SJSA1 (cell line): Measurements from ENCODE around the gene AP1G2. TPM values are rescaled to one million over a fixed set of nuclear protein-coding genes. Genes with fewer than 3 reads are reported as not detected.

Source experiments
- DNase-seq, 2 experiments: peaks; one replicate each; pipeline ENCODE4 v3.0.0-alpha.2; 2015 to 2020; ENCODE audit warnings: low spot score in 2 of 2, low read depth in 1 of 2
- H3K27ac ChIP-seq: fragments of 250-450 bp; sonication (Bioruptor Pico); 2 replicates; pipeline ENCODE4 v1.5.1; 2020; ENCODE audit warnings: mild to moderate bottlenecking, moderate library complexity
- H3K27me3 ChIP-seq: fragments of 250-450 bp; sonication (Bioruptor Pico); replicated peaks from 2 replicates; pipeline ENCODE4 v1.5.1; 2020; ENCODE audit warnings: mild to moderate bottlenecking, moderate library complexity
- H3K36me3 ChIP-seq: fragments of 250-450 bp; sonication (Bioruptor Pico); 2 replicates; pipeline ENCODE4 v1.5.1; 2020; ENCODE audit warnings: mild to moderate bottlenecking
- H3K4me1 ChIP-seq: fragments of 250-450 bp; sonication (Bioruptor Pico); replicated peaks from 2 replicates; pipeline ENCODE4 v1.6.1; 2021; ENCODE audit warnings: mild to moderate bottlenecking
- H3K4me3 ChIP-seq: fragments of 250-450 bp; sonication (Bioruptor Pico); 2 replicates; pipeline ENCODE4 v1.5.1; 2020; ENCODE audit warnings: mild to moderate bottlenecking
- H3K9me3 ChIP-seq: fragments of 250-450 bp; sonication (Bioruptor Pico); replicated peaks from 2 replicates; pipeline ENCODE4 v1.5.1; 2020; ENCODE audit warnings: mild to moderate bottlenecking
- total RNA-seq: library from RNA; depleted of rRNA; stranded (reverse); fragments of >200 nt; shearing (Covaris generic); gene quantifications from 2 replicates; pipeline ENCODE4 v1.2.3, GENCODE V29; 2014

AP1G2 gene
- total RNA-seq, 1 experiment from 2014 or later, result 0.74 TPM

DNA sequence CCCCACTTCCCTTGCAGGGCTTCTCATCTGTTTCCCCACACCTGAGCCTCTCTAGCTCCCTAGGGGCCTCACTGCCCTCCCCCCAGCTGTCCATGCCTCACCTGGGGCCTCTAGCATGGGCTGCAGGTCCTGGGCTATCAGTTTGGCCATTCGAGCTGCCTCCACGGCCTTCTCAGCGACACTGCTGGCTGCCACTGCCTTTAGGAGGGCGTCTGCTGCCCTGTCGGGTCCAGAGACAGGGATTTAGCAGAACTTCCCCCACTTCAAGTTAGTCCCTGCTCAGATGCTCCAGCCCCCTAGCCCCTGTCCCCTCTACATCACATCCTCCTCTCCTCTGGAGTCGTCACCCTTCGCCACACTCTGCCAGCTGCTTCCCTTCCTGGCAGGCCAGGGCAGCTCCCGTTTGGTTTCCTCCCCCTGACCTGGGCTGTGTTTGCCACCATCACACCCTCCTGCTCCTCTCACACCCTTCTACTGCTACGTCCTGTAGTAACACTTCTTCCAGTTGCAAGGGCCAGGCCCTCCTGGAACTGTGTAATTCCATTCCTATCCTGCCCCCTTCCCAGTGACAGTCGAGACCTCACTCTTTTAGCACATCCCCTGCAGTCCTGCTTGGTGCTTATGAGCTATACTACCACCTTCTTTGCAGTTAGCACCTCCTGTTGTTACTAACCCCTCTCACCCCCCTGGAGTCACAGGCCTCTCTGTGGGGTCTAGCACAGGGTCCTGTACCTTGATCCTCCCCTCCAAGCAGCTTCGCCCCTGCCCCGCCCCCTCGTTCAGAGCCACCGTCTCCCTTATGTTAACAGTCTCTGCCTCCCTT lies 4.3 kb upstream of the AP1G2 start:
- DNase-seq, result no peak
- peaks cover 26% of the 10 kb centered on the region for H3K27me3 ChIP-seq

GRCh38 chr14:23570806-23571483 lies 3.4 kb upstream of the AP1G2 start:
- Histone ChIP-seq H3K4me3 (no peak overlapping the region), H3K36me3 (no peaks in the 10 kb centered on the region), H3K27ac (no peak overlapping the region), H3K4me1 (peaks cover 10% of the 10 kb centered on the region), H3K9me3 (no peaks in the 10 kb centered on the region), H3K27me3 (peaks cover 17% of the 10 kb centered on the region)
- no peak for DNase-seq

More for the DNA sequence above, 4.3 kb upstream of the AP1G2 start:
- Histone ChIP-seq H3K4me1 (peaks cover 8% of the 10 kb centered on the region), H3K36me3 (no peaks in the 10 kb centered on the region), H3K9me3 (no peaks in the 10 kb centered on the region), H3K27ac (no peak overlapping the region), H3K4me3 (no peak overlapping the region)

DNA sequence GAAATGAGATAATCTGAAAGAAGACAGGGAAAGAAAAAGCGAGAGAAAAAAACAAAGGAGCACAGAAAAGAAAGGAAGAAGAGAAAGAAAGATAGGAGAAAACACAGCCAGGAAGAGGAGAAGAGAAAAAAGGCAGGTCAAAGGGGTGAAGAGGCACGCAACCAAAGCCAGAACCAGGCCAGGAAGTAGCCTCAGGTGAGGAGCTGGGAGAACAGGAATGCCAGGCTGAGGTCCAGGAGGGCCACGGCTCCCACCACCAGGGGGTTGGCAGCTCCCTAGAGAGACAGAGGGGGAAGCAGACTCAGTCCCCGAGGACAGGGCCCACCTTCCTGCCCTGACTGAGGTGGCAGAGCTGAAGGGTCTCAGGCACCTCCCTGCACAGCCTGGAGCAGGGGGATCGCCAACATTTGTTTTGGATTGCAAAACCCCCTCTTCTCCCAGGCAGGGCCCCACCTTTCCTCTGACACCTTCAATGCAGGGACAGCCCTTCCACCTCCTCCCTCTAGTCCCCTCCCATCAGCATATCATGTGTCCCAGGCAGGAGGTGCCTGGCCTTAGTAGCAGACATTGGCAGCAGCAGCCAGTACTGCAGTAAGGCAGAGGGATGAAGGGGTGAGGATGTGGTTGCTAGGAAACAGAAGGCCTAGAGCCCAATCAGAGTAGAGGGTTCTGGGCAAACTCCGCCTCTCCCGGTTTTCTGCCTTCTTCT lies 2.0 kb upstream of the AP1G2 start:
- no peak overlapping the region for H3K27ac ChIP-seq
- no peak for DNase-seq
- no peaks in the 10 kb centered on the region for H3K9me3 ChIP-seq

DNA sequence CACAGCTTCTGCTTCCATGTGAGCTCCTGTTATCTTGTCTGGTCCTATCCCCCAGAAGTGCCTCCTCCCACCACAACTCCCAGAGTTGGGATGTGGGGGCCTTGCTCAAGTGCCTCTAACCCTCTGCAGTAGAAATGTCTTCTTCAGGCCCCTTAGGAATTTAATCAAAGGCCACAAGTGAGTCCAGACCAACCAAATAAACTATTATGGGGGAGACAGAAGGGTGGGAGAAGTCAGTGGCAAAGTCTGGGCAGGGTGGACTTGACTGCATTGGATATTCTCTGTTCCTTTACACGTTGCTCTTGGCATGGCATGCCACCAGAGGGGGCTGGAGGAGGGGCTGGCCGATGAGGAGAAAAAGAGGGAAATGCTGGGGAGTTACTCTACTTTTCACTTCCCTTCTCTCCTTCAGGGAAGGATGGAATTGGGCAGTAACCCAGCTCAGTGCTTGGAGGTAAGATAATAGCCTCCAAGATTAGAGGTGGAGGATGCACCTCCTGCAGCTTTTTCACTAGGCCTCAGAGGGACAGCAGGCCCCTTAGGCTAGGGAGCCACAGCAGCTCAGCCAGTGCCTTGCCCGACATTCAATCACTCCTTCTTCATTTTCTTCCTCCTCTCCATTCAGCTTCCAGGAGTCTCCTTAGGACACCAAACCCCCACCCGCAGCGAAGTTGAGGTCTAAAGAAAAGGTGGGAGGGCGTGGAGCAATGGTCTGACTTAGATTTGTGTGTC lies 1.2 kb upstream of the AP1G2 start:
- DNase-seq, result no peak
- no peaks in the 10 kb centered on the region for H3K36me3 ChIP-seq
- H3K4me3 ChIP-seq, result no peak overlapping the region
- H3K4me1 ChIP-seq, result peaks cover 10% of the 10 kb centered on the region
- no peak overlapping the region for H3K27ac ChIP-seq
- H3K27me3 ChIP-seq, result peaks cover 2% of the 10 kb centered on the region
- H3K9me3 ChIP-seq, result no peaks in the 10 kb centered on the region

More for the DNA sequence above, 2.0 kb upstream of the AP1G2 start:
- peaks cover 10% of the 10 kb centered on the region for H3K4me1 ChIP-seq
- H3K36me3 ChIP-seq, result no peaks in the 10 kb centered on the region
- H3K4me3 ChIP-seq, result no peak overlapping the region
- peaks cover 3% of the 10 kb centered on the region for H3K27me3 ChIP-seq

DNA sequence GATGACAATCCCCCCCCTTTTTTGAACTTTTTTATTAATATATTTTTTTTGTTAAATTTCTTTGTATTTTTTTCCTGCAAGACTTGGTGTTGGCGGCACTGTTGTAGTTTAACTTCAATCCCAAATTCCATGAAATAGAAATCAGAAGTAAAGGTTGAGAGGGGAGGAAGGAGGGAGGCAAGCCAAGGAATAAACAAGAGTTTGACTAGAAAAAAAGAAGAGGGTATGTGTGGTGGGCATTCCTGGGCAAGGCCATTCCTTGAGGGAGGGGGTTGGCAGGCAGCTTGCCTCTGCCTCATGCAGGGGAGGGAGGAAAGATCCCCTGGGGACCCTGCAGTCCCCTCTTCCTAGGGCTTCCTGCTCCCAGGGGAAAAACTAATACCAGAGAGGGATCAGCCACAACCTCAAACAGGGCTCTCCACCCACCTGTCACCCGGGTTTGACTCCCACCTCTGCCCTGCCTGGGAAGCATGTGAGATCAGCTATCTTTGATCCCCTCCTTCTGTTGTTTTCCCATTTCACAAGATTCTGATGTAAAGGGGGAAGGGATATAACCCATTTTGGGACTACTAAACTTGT lies 519 bp upstream of the AP1G2 start:
- no peaks in the 10 kb centered on the region for H3K9me3 ChIP-seq
- no peak for DNase-seq
- H3K27ac ChIP-seq, result no peak overlapping the region
- H3K27me3 ChIP-seq, result no peaks in the 10 kb centered on the region; the same call in 1 of the 2 replicates
- H3K4me3 ChIP-seq, result no peak overlapping the region
- H3K36me3 ChIP-seq, result no peaks in the 10 kb centered on the region
- peaks cover 10% of the 10 kb centered on the region for H3K4me1 ChIP-seq

GRCh38 chr14:23566778-23567185 lies 809 bp downstream of the AP1G2 start:
- peak overlapping the region; percentile 36 for H3K4me3 ChIP-seq
- H3K27ac ChIP-seq, result no peak overlapping the region
- peaks cover 10% of the 10 kb centered on the region for H3K4me1 ChIP-seq
- H3K27me3 ChIP-seq, result no peaks in the 10 kb centered on the region
- H3K9me3 ChIP-seq, result no peaks in the 10 kb centered on the region
- H3K36me3 ChIP-seq, result no peaks in the 10 kb centered on the region
- DNase-seq, result no peak

- Histone ChIP-seq H3K27ac (no peak overlapping the region), H3K27me3 (no peaks in the 10 kb centered on the region), H3K36me3 (no peaks in the 10 kb centered on the region), H3K4me1 (peaks cover 10% of the 10 kb centered on the region), H3K9me3 (no peaks in the 10 kb centered on the region), H3K4me3 (no peak overlapping the region)
- no peak for DNase-seq
Measured at GRCh38 chr14:23566112-23566777, 1.3 kb downstream of the AP1G2 start.

GRCh38 chr14:23565626-23566025 lies 2.0 kb downstream of the AP1G2 start:
- Histone ChIP-seq H3K36me3 (no peaks in the 10 kb centered on the region), H3K27ac (no peak overlapping the region), H3K27me3 (no peaks in the 10 kb centered on the region), H3K4me3 (no peak overlapping the region), H3K9me3 (no peaks in the 10 kb centered on the region), H3K4me1 (peaks cover 10% of the 10 kb centered on the region)
- DNase-seq, result no peak

- Histone ChIP-seq H3K4me3 (no peak overlapping the region), H3K36me3 (no peaks in the 10 kb centered on the region), H3K27me3 (no peaks in the 10 kb centered on the region), H3K4me1 (peaks cover 10% of the 10 kb centered on the region), H3K27ac (no peak overlapping the region), H3K9me3 (no peaks in the 10 kb centered on the region)
- no peak for DNase-seq
Measured at GRCh38 chr14:23564876-23565275, 2.7 kb downstream of the AP1G2 start.

DNA sequence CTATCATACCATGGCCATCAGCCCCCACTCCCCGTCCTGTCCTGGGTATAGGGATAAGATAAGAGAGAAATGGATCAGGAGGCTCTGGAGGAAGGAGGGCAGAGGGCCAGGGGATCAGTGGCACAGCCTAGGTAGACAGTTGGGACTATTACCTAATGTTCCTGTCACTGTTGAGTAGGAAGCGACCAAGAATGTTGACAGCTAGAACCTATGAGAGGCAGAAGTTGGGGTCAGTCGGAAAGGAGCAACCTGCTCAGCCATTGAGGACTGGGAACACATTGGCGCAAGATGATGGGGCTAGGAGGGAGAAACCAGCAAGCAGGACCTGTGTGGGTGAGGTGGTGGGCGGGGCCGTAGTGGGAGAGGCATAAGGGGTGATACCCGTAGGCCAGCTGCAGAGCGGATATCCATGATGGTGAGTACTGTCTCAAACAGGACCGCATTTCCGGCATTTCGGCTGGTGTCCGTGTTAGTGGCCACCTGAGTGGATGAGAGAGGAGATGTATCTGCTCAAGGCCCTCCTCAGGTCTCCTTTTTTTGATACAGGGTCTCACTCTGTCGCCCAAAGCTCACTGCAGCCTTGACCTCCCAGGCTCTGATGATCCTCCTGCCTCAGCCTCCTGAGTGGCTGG lies 3.3 kb downstream of the AP1G2 start:
- Histone ChIP-seq H3K4me3 (no peak overlapping the region), H3K4me1 (peaks cover 10% of the 10 kb centered on the region), H3K27ac (no peak overlapping the region), H3K9me3 (no peaks in the 10 kb centered on the region), H3K27me3 (no peaks in the 10 kb centered on the region), H3K36me3 (no peaks in the 10 kb centered on the region)
- DNase-seq, result no peak

DNA sequence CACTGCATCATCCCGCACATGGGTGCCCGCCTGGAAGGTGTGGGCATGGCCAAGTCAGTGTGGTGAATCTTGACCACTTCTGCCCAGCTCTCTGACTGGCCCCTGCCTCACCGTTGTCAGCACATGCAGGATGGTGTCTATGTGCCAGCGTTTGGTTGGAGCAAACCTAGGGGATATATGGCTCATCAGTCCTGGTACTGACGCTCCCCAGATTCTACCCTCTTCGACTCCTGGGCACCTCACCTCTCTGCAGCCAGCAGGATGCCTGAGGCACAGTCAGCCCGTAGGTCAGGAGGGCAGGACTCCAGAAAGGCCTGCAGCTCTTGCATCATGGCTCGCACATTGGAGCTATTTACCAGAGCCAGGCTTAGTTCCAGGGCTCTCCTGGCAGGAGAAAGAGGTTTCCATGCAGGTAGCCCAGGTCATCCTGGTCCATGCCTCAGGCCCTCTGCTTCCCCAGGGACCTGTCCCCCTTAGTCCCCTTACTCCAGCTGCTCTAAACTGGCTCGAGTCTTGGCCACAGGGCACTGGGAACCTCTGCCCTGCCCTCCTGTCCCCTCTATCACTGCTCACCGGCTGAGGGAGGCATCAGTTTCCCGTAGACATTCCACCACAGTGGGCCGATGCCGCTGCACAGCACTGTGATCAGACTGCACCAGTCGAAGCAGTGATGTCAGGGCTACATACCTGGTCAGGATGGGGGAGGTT lies 4.0 kb downstream of the AP1G2 start:
- H3K36me3 ChIP-seq, result no peaks in the 10 kb centered on the region; the same call in 1 of the 2 replicates
- H3K27me3 ChIP-seq, result no peaks in the 10 kb centered on the region
- peaks cover 10% of the 10 kb centered on the region for H3K4me1 ChIP-seq
- no peak overlapping the region for H3K27ac ChIP-seq
- H3K9me3 ChIP-seq, result no peaks in the 10 kb centered on the region
- H3K4me3 ChIP-seq, result no peak overlapping the region
- no peak for DNase-seq
